LNCAP (cell line): ENCODE data around the gene IFRD2.

Experiments
- CTCF ChIP-seq: fragments of 450-650 bp; IDR thresholded peaks from 2 replicates; pipeline ENCODE4 v1.5.1; 2017; ENCODE audit warnings: mild to moderate bottlenecking

Gene IFRD2

GRCh38 chr3:50261505-50261904, 30.7 kb downstream of the IFRD2 start:
- no peak for TF ChIP-seq CTCF

GRCh38 chr3:50260942-50261441, 31.2 kb downstream of the IFRD2 start:
- no peak for TF ChIP-seq CTCF

- peak; percentile 98 for TF ChIP-seq CTCF
These were observed 31.9 kb downstream of the IFRD2 start for GRCh38 chr3:50260027-50260941.

- TF ChIP-seq CTCF = no peak
These were observed 32.7 kb downstream of the IFRD2 start for GRCh38 chr3:50259432-50260026.

- TF ChIP-seq CTCF = no peak
These were observed 33.2 kb downstream of the IFRD2 start for GRCh38 chr3:50258979-50259378.

- TF ChIP-seq CTCF = no peak
These were observed 34.1 kb downstream of the IFRD2 start for GRCh38 chr3:50258029-50258680.

GRCh38 chr3:50256978-50257890, 35.0 kb downstream of the IFRD2 start:
- peak; percentile 56 for TF ChIP-seq CTCF
